Panc1 (cell line): Measurements from ENCODE around the gene PCDHGA5. TPM values are rescaled to one million over a fixed set of nuclear protein-coding genes. Genes with fewer than 3 reads are reported as not detected.

Source experiments
- ATAC-seq: fragments of 200-7000 bp; cut with Tn5 transposase; 2 replicates; pipeline ENCODE4 v1.9.1; 2020; ENCODE audit warnings: mild to moderate bottlenecking, moderate library complexity
- BruUV-seq: library from RNA; stranded (reverse); fragments of 400-500 nt; replicated peaks from 2 replicates; lab custom pipeline; 2021; lab: Mats Ljungman, UMichigan
- CTCF ChIA-PET: fragments of 300-600 bp; sonication (Branson Sonifier 250); formaldehyde crosslinking; loops from one replicate; lab custom pipeline; 2022; ENCODE audit warnings: antibody characterized with exemption; lab: Charles Lee
- POLR2A ChIA-PET: fragments of 300-600 bp; sonication (Branson Sonifier 250); formaldehyde crosslinking; loops from one replicate; lab custom pipeline; 2022; ENCODE audit warnings: antibody characterized with exemption; lab: Charles Lee
- DNase-seq: peaks from one replicate; pipeline ENCODE4 v3.0.0-alpha.2; 2010; ENCODE audit warnings: low read depth, low spot score
- H3K27ac ChIP-seq: 2 replicates; pipeline ENCODE4 v1.5.1; 2011; ENCODE audit warnings: mild to moderate bottlenecking, low read length, inconsistent platforms
- H3K27me3 ChIP-seq: fragments of 200-500 bp; sonication (Bioruptor generic); 2 replicates; pipeline ENCODE4 v1.6.0; 2014; ENCODE audit warnings: low read length, inconsistent platforms; ENCODE audit not compliant: control insufficient read depth, insufficient read depth
- H3K36me3 ChIP-seq: fragments of 200-500 bp; sonication (Bioruptor generic); 2 replicates; pipeline ENCODE4 v1.5.1; 2014; ENCODE audit warnings: inconsistent platforms, mild to moderate bottlenecking, low read length, moderate library complexity; ENCODE audit not compliant: control insufficient read depth, insufficient read depth
- H3K4me1 ChIP-seq: 2 replicates; pipeline ENCODE4 v1.5.1; 2011; ENCODE audit warnings: inconsistent platforms, mild to moderate bottlenecking, low read length, moderate library complexity; ENCODE audit not compliant: control insufficient read depth, insufficient read depth
- H3K4me3 ChIP-seq, 2 experiments: 2 replicates each; pipeline ENCODE4 v1.5.1; 2011 to 2012; ENCODE audit warnings: low read depth in 2 of 2, low read length in 2 of 2, mild to moderate bottlenecking in 2 of 2, inconsistent platforms in 1 of 2, moderate library complexity in 1 of 2
- H3K9me3 ChIP-seq: fragments of 200-500 bp; sonication (Bioruptor generic); 2 replicates; pipeline ENCODE4 v1.5.1; 2014; ENCODE audit warnings: low read depth, mild to moderate bottlenecking, inconsistent platforms, low read length, moderate library complexity; ENCODE audit not compliant: control insufficient read depth, insufficient read depth
- POLR2AphosphoS5 ChIP-seq: IDR thresholded peaks from 2 replicates; pipeline ENCODE4 v1.6.1; 2012; ENCODE audit warnings: mild to moderate bottlenecking, low read depth, low read length, moderate library complexity
- SIN3A ChIP-seq: IDR thresholded peaks from 2 replicates; pipeline ENCODE4 v1.6.1; 2012; ENCODE audit warnings: low read depth, mild to moderate bottlenecking, low read length, moderate library complexity, borderline replicate concordance; ENCODE audit not compliant: insufficient read depth
- TCF7L2 ChIP-seq: IDR thresholded peaks from 2 replicates; pipeline ENCODE4 v1.6.1; 2011; ENCODE audit warnings: mild to moderate bottlenecking, low read depth, low read length, inconsistent platforms
- in situ Hi-C: cut with HindIII; loops from 2 replicates; pipeline ENCODE4 v1.10.0; 2016; ENCODE audit warnings: low sequenced_read_pairs, low pct_unique_long_range_greater_than_20kb
- intact Hi-C: fragments of 100-400 bp; cut with micrococcal nuclease; formaldehyde crosslinking; loops from one replicate; pipeline ENCODE4 v1.10.0; 2022; ENCODE audit not compliant: unreplicated experiment
- total RNA-seq: library from RNA; stranded (reverse); gene quantifications from one replicate; pipeline ENCODE4 v1.2.1, GENCODE V29; 2021; ENCODE audit not compliant: unreplicated experiment
- TF ChIP-seq, protein P1 (sequence below): fragments of 450-650 bp; IDR thresholded peaks from 2 replicates; pipeline ENCODE4 v1.5.1; 2017; ENCODE audit warnings: mild to moderate bottlenecking
- TF ChIP-seq, protein P2 (sequence below), 2 experiments: IDR thresholded peaks; 2 replicates each; pipeline ENCODE4 v1.6.1; 2011 to 2012; ENCODE audit warnings: low read depth in 2 of 2, control low read depth in 1 of 2, low read length in 1 of 2, mild to moderate bottlenecking in 1 of 2, moderate library complexity in 1 of 2; ENCODE audit not compliant: insufficient read depth in 1 of 2

Gene PCDHGA5
- total RNA-seq, 1 experiment from 2014 or later, result 0.67 TPM

DNA sequence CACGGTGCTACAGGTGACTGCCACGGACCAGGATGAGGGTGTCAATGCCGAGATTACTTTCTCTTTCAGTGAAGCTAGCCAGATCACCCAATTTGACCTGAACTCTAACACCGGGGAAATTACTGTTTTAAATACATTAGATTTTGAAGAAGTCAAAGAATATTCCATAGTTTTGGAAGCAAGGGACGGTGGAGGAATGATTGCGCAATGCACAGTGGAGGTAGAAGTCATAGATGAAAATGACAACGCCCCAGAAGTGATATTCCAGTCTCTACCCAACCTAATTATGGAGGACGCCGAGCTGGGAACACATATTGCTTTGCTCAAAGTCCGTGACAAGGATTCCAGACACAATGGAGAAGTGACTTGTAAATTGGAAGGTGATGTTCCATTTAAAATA is 24.7 kb downstream of the PCDHGA5 start:
- H3K4me3 ChIP-seq, result no peak overlapping the region
- TF ChIP-seq TCF7L2, result no peak
- TF ChIP-seq, protein P1, sequence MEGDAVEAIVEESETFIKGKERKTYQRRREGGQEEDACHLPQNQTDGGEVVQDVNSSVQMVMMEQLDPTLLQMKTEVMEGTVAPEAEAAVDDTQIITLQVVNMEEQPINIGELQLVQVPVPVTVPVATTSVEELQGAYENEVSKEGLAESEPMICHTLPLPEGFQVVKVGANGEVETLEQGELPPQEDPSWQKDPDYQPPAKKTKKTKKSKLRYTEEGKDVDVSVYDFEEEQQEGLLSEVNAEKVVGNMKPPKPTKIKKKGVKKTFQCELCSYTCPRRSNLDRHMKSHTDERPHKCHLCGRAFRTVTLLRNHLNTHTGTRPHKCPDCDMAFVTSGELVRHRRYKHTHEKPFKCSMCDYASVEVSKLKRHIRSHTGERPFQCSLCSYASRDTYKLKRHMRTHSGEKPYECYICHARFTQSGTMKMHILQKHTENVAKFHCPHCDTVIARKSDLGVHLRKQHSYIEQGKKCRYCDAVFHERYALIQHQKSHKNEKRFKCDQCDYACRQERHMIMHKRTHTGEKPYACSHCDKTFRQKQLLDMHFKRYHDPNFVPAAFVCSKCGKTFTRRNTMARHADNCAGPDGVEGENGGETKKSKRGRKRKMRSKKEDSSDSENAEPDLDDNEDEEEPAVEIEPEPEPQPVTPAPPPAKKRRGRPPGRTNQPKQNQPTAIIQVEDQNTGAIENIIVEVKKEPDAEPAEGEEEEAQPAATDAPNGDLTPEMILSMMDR, result no peak
- no peak for ATAC-seq
- no peaks in the 10 kb centered on the region for H3K36me3 ChIP-seq
- CTCF ChIA-PET, result no interaction called here
- no TSS peak for BruUV-seq
- intact Hi-C loops, result no loop called here
- in situ Hi-C loops, result no loop called here
- H3K27ac ChIP-seq, result no peak overlapping the region
- no peaks in the 10 kb centered on the region; the same call in 1 of the 2 replicates for H3K9me3 ChIP-seq
- H3K4me1 ChIP-seq, result no peaks in the 10 kb centered on the region
- H3K27me3 ChIP-seq, result no peaks in the 10 kb centered on the region
- POLR2A ChIA-PET, result no interaction called here
- DNase-seq, result no peak

DNA sequence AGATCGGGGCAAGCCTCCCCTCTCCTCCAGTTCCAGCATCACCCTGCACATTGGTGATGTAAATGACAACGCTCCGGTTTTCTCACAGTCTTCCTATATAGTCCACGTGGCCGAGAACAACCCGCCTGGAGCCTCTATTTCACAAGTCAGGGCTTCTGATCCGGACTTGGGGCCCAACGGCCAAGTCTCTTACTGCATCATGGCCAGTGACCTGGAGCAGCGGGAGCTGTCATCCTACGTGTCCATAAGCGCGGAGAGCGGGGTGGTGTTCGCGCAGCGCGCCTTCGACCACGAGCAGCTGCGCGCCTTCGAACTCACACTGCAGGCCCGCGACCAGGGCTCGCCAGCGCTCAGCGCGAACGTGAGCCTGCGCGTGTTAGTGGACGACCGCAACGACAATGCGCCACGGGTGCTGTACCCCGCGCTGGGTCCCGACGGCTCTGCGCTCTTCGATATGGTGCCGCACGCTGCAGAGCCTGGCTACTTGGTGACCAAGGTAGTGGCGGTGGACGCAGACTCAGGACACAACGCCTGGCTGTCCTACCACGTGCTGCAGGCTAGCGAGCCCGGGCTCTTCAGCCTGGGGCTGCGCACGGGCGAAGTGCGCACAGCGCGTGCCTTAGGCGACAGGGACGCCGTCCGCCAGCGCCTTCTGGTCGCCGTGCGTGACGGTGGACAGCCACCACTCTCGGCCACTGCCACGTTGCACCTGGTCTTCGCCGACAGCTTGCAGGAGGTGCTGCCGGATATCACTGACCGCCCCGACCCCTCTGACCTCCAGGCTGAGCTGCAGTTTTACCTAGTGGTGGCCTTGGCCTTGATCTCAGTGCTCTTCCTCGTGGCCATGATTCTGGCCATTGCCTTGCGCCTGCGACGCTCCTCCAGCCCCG is 25.4 kb downstream of the PCDHGA5 start:
- no peaks in the 10 kb centered on the region for H3K36me3 ChIP-seq
- H3K9me3 ChIP-seq, result no peaks in the 10 kb centered on the region; the same call in 1 of the 2 replicates
- ATAC-seq, result no peak
- H3K27me3 ChIP-seq, result no peaks in the 10 kb centered on the region
- in situ Hi-C loops (no loop called here), intact Hi-C loops (no loop called here)
- no peak overlapping the region for H3K27ac ChIP-seq
- ChIA-PET CTCF (no interaction called here), POLR2A (no interaction called here)
- DNase-seq, result no peak
- no TSS peak for BruUV-seq
- H3K4me3 ChIP-seq, result no peak overlapping the region
- H3K4me1 ChIP-seq, result no peaks in the 10 kb centered on the region
- TF ChIP-seq POLR2AphosphoS5, result no peak
- TF ChIP-seq SIN3A, result no peak
- TF ChIP-seq TCF7L2, result no peak

DNA sequence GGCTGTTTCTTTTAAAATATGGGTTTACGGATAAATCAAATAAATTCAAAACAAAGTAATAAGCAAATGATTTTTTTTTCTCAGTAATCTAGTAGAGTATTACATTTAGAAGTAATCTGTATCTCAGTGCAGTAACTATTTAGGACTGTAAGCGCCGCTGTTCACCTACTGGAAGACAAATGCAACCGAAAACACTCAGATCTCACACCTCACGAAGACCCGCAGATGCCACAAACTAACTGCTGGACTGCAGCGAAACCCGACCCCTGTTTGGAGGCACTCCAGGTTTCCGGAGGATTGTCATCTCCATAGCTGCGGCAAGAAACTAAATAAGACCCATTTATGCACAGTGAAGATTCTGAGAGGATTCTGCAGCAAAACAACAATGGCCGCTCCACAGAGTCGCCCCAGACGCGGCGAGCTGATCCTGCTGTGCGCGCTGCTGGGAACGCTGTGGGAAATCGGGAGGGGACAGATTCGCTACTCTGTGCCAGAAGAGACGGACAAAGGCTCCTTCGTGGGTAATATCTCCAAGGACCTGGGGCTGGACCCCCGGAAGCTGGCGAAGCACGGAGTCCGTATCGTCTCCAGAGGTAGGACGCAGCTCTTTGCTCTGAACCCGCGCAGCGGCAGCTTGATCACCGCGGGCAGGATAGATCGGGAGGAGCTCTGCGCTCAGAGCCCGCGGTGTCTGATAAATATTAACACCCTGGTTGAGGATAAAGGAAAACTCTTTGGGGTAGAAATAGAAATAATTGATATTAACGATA is 28.7 kb downstream of the PCDHGA5 start, which contains the start of gene PCDHGA8:
Gene PCDHGA8, plus strand, starts transcription at position 205 of the 770 bp plus-strand sequence. Its CDS starts 181 bp downstream, at position 386.
- no peaks in the 10 kb centered on the region for H3K4me1 ChIP-seq
- no peak for ATAC-seq
- no peak for DNase-seq
- H3K27me3 ChIP-seq, result no peaks in the 10 kb centered on the region; the same call in 1 of the 2 replicates
- POLR2A ChIA-PET, result no interaction called here
- H3K9me3 ChIP-seq, result no peaks in the 10 kb centered on the region; the same call in 1 of the 2 replicates
- CTCF ChIA-PET, result no interaction called here
- no peak within 1 kb of the TSS for H3K27ac ChIP-seq
- intact Hi-C loops, result no loop called here
- no peaks in the 10 kb centered on the region for H3K36me3 ChIP-seq
- in situ Hi-C loops, result no loop called here
- no peak within 1 kb of the TSS for H3K4me3 ChIP-seq
- TF ChIP-seq TCF7L2 (no peak), POLR2AphosphoS5 (no peak)
- TF ChIP-seq, protein P1, result peak; percentile 26; the same call in 1 of the 2 replicates
- TF ChIP-seq, protein P2, sequence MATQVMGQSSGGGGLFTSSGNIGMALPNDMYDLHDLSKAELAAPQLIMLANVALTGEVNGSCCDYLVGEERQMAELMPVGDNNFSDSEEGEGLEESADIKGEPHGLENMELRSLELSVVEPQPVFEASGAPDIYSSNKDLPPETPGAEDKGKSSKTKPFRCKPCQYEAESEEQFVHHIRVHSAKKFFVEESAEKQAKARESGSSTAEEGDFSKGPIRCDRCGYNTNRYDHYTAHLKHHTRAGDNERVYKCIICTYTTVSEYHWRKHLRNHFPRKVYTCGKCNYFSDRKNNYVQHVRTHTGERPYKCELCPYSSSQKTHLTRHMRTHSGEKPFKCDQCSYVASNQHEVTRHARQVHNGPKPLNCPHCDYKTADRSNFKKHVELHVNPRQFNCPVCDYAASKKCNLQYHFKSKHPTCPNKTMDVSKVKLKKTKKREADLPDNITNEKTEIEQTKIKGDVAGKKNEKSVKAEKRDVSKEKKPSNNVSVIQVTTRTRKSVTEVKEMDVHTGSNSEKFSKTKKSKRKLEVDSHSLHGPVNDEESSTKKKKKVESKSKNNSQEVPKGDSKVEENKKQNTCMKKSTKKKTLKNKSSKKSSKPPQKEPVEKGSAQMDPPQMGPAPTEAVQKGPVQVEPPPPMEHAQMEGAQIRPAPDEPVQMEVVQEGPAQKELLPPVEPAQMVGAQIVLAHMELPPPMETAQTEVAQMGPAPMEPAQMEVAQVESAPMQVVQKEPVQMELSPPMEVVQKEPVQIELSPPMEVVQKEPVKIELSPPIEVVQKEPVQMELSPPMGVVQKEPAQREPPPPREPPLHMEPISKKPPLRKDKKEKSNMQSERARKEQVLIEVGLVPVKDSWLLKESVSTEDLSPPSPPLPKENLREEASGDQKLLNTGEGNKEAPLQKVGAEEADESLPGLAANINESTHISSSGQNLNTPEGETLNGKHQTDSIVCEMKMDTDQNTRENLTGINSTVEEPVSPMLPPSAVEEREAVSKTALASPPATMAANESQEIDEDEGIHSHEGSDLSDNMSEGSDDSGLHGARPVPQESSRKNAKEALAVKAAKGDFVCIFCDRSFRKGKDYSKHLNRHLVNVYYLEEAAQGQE (IDR thresholded peaks at IDR 0.05; ENCODE audit: insufficient read depth in 1 of 2, low read depth in 2 of 2, low read length in 1 of 2), result no peak
- BruUV-seq, result no TSS peak
